GM23248 (cell line): Measurements from ENCODE around the gene TAF10. TPM values are rescaled to one million over a fixed set of nuclear protein-coding genes. Genes with fewer than 3 reads are reported as not detected.

Experiments
- DNase-seq: peaks from one replicate; pipeline ENCODE4 v3.0.0-alpha.2; 2015
- H2AFZ ChIP-seq: fragments of 200-600 bp; sonication (generic); 2 replicates; pipeline ENCODE4 v1.6.1; 2016; ENCODE audit warnings: antibody characterized with exemption
- H3F3A ChIP-seq: fragments of 200-600 bp; sonication (generic); 2 replicates; pipeline ENCODE4 v1.6.1; 2016; ENCODE audit warnings: mild to moderate bottlenecking, antibody characterized with exemption, mixed run types; ENCODE audit not compliant: insufficient read depth
- H3K27ac ChIP-seq: fragments of 200-600 bp; sonication (generic); 2 replicates; pipeline ENCODE4 v1.5.1; 2016; ENCODE audit warnings: mild to moderate bottlenecking
- H3K27me3 ChIP-seq: fragments of 200-600 bp; sonication (generic); replicated peaks from 2 replicates; pipeline ENCODE4 v1.6.1; 2016; ENCODE audit warnings: mild to moderate bottlenecking; ENCODE audit not compliant: insufficient read depth
- H3K36me3 ChIP-seq: fragments of 200-600 bp; sonication (generic); 2 replicates; pipeline ENCODE4 v1.6.1; 2016; ENCODE audit warnings: low read depth, mild to moderate bottlenecking
- H3K4me1 ChIP-seq: fragments of 200-600 bp; sonication (generic); 2 replicates; pipeline ENCODE4 v1.6.1; 2016; ENCODE audit warnings: mild to moderate bottlenecking; ENCODE audit not compliant: insufficient read depth
- H3K4me2 ChIP-seq: fragments of 200-600 bp; sonication (generic); one replicate; pipeline ENCODE4 v1.6.1; 2016; ENCODE audit warnings: mild to moderate bottlenecking; ENCODE audit not compliant: unreplicated experiment
- H3K4me3 ChIP-seq: fragments of 200-600 bp; sonication (generic); 2 replicates; pipeline ENCODE4 v1.5.1; 2016; ENCODE audit warnings: mild to moderate bottlenecking
- H3K79me2 ChIP-seq: fragments of 200-600 bp; sonication (generic); 2 replicates; pipeline ENCODE4 v1.6.1; 2016; ENCODE audit warnings: mild to moderate bottlenecking; ENCODE audit not compliant: insufficient read depth
- H3K9ac ChIP-seq: fragments of 200-600 bp; sonication (generic); 2 replicates; pipeline ENCODE4 v1.6.1; 2016; ENCODE audit warnings: mild to moderate bottlenecking
- H3K9me2 ChIP-seq: fragments of 200-600 bp; sonication (generic); 2 replicates; pipeline ENCODE4 v1.6.1; 2016; ENCODE audit warnings: mixed run types, mild to moderate bottlenecking, moderate library complexity; ENCODE audit not compliant: insufficient read depth
- H3K9me3 ChIP-seq: fragments of 200-600 bp; sonication (generic); one replicate; pipeline ENCODE4 v1.6.1; 2017; ENCODE audit warnings: low read depth
- H4K20me1 ChIP-seq: fragments of 200-600 bp; sonication (generic); 2 replicates; pipeline ENCODE4 v1.6.0; 2016; ENCODE audit not compliant: insufficient read depth
- EZH2 ChIP-seq: fragments of 200-600 bp; sonication (generic); IDR thresholded peaks from 2 replicates; pipeline ENCODE4 v1.6.1; 2018; ENCODE audit warnings: antibody characterized with exemption, mild to moderate bottlenecking; ENCODE audit not compliant: insufficient read depth, poor library complexity, severe bottlenecking
- EZH2phosphoT487 ChIP-seq: fragments of 200-600 bp; sonication (generic); IDR thresholded peaks from 2 replicates; pipeline ENCODE4 v1.6.1; 2018; ENCODE audit warnings: antibody characterized with exemption, moderate library complexity, mild to moderate bottlenecking, low read depth; ENCODE audit not compliant: insufficient read depth
- WGBS, 2 experiments: methylation state at CpG; one replicate each; pipeline ENCODE4 v1.1.6; 2015 to 2017; ENCODE audit warnings: low lambda C conversion rate in 2 of 2, low coverage in 1 of 2; ENCODE audit errors: missing lambda C conversion rate in 2 of 2; 5-methylcytosine and 5-hydroxymethylcytosine counted together
- in situ Hi-C: fragments of 300-500 bp; cut with MboI; formaldehyde crosslinking; loops from 2 replicates; pipeline ENCODE4 v1.15.0; 2020
- polyA plus RNA-seq: library from polyadenylated mRNA; unstranded; fragments of >200 nt; fragmentation: Nextera tagmentation; extraction: Ambion mirVana; gene quantifications from 2 replicates; pipeline ENCODE4 v1.2.1, GENCODE V29; 2016
- total RNA-seq: library from RNA; depleted of rRNA; stranded (reverse); fragments of >200 nt; shearing (Covaris generic); gene quantifications from 2 replicates; pipeline ENCODE4 v1.2.3, GENCODE V29; 2014; rRNA removed

Gene TAF10
- total and polyA plus RNA-seq, 2 experiments from 2014 or later: 67.9 to 172 TPM

GRCh38 chr11:6565325-6565724, 46.7 kb downstream of the TAF10 start:
- no peaks in the 10 kb centered on the region for H3F3A ChIP-seq
- no peak for DNase-seq
- H3K79me2 ChIP-seq: no peaks in the 10 kb centered on the region
- no peak overlapping the region for H2AFZ ChIP-seq
- no peak overlapping the region for H3K4me2 ChIP-seq
- H3K27ac ChIP-seq: no peak overlapping the region
- H3K4me3 ChIP-seq: no peak overlapping the region
- WGBS, 2 experiments: 79% methylated on average over 2 of the region's 2 CpGs
- in situ Hi-C loops: no loop called here
- no peaks in the 10 kb centered on the region for H3K9me2 ChIP-seq
- H3K27me3 ChIP-seq: no peaks in the 10 kb centered on the region
- no peak for TF ChIP-seq EZH2
- TF ChIP-seq EZH2phosphoT487: no peak
- H3K4me1 ChIP-seq: 0 out of 2 replicates have a peak, but pooled peaks cover 6% of the 10 kb centered on the region
- H4K20me1 ChIP-seq: no peaks in the 10 kb centered on the region
- H3K36me3 ChIP-seq: no peaks in the 10 kb centered on the region
- H3K9ac ChIP-seq: no peak overlapping the region
- H3K9me3 ChIP-seq: no peaks in the 10 kb centered on the region

GRCh38 chr11:6563667-6564066, 48.3 kb downstream of the TAF10 start:
- in situ Hi-C loops: no loop called here
- H3K9me3 ChIP-seq: no peaks in the 10 kb centered on the region

GRCh38 chr11:6563121-6563619, 48.8 kb downstream of the TAF10 start:
- no peaks in the 10 kb centered on the region for H3K79me2 ChIP-seq
- H3K4me3 ChIP-seq: no peak overlapping the region
- no peak overlapping the region for H3K9ac ChIP-seq
- H3K27ac ChIP-seq: no peak overlapping the region
- no peaks in the 10 kb centered on the region for H3K27me3 ChIP-seq
- TF ChIP-seq EZH2phosphoT487 (no peak), EZH2 (no peak)
- no peaks in the 10 kb centered on the region for H3K36me3 ChIP-seq
- no peak for DNase-seq
- in situ Hi-C loops: no loop called here
- no peaks in the 10 kb centered on the region for H3F3A ChIP-seq
- H3K4me2 ChIP-seq: no peak overlapping the region
- H3K9me2 ChIP-seq: no peaks in the 10 kb centered on the region
- 0 out of 2 replicates have a peak, but pooled peaks cover under 1% of the 10 kb centered on the region for H3K4me1 ChIP-seq
- H4K20me1 ChIP-seq: no peaks in the 10 kb centered on the region
- WGBS, 2 experiments: 98 to 99% methylated on average over 4 of the region's 4 CpGs
- no peaks in the 10 kb centered on the region for H3K9me3 ChIP-seq
- H2AFZ ChIP-seq: no peak overlapping the region

More at GRCh38 chr11:6563667-6564066, 48.3 kb downstream of the TAF10 start:
- no peaks in the 10 kb centered on the region for H3K36me3 ChIP-seq
- WGBS, 2 experiments: 72 to 74% methylated on average over 9 to 10 of the region's 10 CpGs
- no peak overlapping the region for H3K4me2 ChIP-seq
- DNase-seq: no peak
- H3K27ac ChIP-seq: no peak overlapping the region
- H3K9me2 ChIP-seq: no peaks in the 10 kb centered on the region
- H2AFZ ChIP-seq: no peak overlapping the region
- no peaks in the 10 kb centered on the region for H3K79me2 ChIP-seq
- 0 out of 2 replicates have a peak, but pooled peaks cover 6% of the 10 kb centered on the region for H3K4me1 ChIP-seq
- H3K27me3 ChIP-seq: no peaks in the 10 kb centered on the region
- H3K4me3 ChIP-seq: no peak overlapping the region
- no peaks in the 10 kb centered on the region for H4K20me1 ChIP-seq
- no peaks in the 10 kb centered on the region for H3F3A ChIP-seq
- TF ChIP-seq EZH2 (no peak), EZH2phosphoT487 (no peak)
- H3K9ac ChIP-seq: no peak overlapping the region

GRCh38 chr11:6561288-6561687, 50.7 kb downstream of the TAF10 start:
- H3F3A ChIP-seq: no peaks in the 10 kb centered on the region
- WGBS, 2 experiments: 88 to 89% methylated on average over 3 of the region's 3 CpGs
- no peak for DNase-seq
- H3K4me2 ChIP-seq: no peak overlapping the region
- no peaks in the 10 kb centered on the region for H3K9me3 ChIP-seq
- no peaks in the 10 kb centered on the region for H3K36me3 ChIP-seq
- no peak overlapping the region for H2AFZ ChIP-seq
- H3K4me3 ChIP-seq: no peak overlapping the region
- H3K27ac ChIP-seq: no peak overlapping the region
- no peak overlapping the region for H3K9ac ChIP-seq
- H4K20me1 ChIP-seq: no peaks in the 10 kb centered on the region
- no peaks in the 10 kb centered on the region for H3K79me2 ChIP-seq
- no peak for TF ChIP-seq EZH2
- TF ChIP-seq EZH2phosphoT487: no peak
- H3K27me3 ChIP-seq: no peaks in the 10 kb centered on the region
- in situ Hi-C loops: no loop called here
- no peaks in the 10 kb centered on the region for H3K4me1 ChIP-seq
- H3K9me2 ChIP-seq: no peaks in the 10 kb centered on the region

Other genes starting within 250 kb of the TAF10 start
- gene SMPD1, start 221.7 kb downstream of the TAF10 start, total RNA-seq: 70.1 and 87.8 TPM in 2 replicates
- 67.9 and 72.3 TPM in 2 replicates for gene SMPD1, start 221.7 kb downstream of the TAF10 start, polyA plus RNA-seq
- gene APBB1, start 193.1 kb downstream of the TAF10 start, total RNA-seq: 43.8 and 46.2 TPM in 2 replicates
- 42.3 and 43.1 TPM in 2 replicates for gene APBB1, start 193.1 kb downstream of the TAF10 start, polyA plus RNA-seq
- gene HPX, start 171.2 kb downstream of the TAF10 start, total RNA-seq: 0.22 and 1.1 TPM in 2 replicates
- gene HPX, start 171.2 kb downstream of the TAF10 start, polyA plus RNA-seq: 0.43 and 0.46 TPM in 2 replicates
- 20.5 and 29.9 TPM in 2 replicates for gene TRIM3, start 138.3 kb downstream of the TAF10 start, total RNA-seq
- gene TRIM3, start 138.3 kb downstream of the TAF10 start, polyA plus RNA-seq: 15.2 and 17.1 TPM in 2 replicates
- 69.5 and 75.0 TPM in 2 replicates for gene ARFIP2, start 130.9 kb downstream of the TAF10 start, total RNA-seq
- gene ARFIP2, start 130.9 kb downstream of the TAF10 start, polyA plus RNA-seq: 56.6 and 57.9 TPM in 2 replicates
- gene TIMM10B, start 130.7 kb downstream of the TAF10 start, total RNA-seq: 31.7 and 43.8 TPM in 2 replicates
- gene TIMM10B, start 130.7 kb downstream of the TAF10 start, polyA plus RNA-seq: 35.0 and 35.4 TPM in 2 replicates
- 2.2 and 4.6 TPM in 2 replicates for gene DNHD1, start 114.9 kb downstream of the TAF10 start, total RNA-seq
- 1.1 and 1.2 TPM in 2 replicates for gene DNHD1, start 114.9 kb downstream of the TAF10 start, polyA plus RNA-seq
- 8.5 and 12.6 TPM in 2 replicates for gene RRP8, start 8.6 kb downstream of the TAF10 start, total RNA-seq
- 21.3 and 24.4 TPM in 2 replicates for gene RRP8, start 8.6 kb downstream of the TAF10 start, polyA plus RNA-seq
- 211 and 242 TPM in 2 replicates for gene ILK, start 8.4 kb downstream of the TAF10 start, total RNA-seq
- 256 and 264 TPM in 2 replicates for gene ILK, start 8.4 kb downstream of the TAF10 start, polyA plus RNA-seq
- 37.6 and 47.6 TPM in 2 replicates for gene TPP1, start 7.2 kb upstream of the TAF10 start, total RNA-seq
- gene TPP1, start 7.2 kb upstream of the TAF10 start, polyA plus RNA-seq: 65.2 and 66.3 TPM in 2 replicates
- gene DCHS1, start 43.6 kb upstream of the TAF10 start, total RNA-seq: 5.8 and 6.4 TPM in 2 replicates
- gene DCHS1, start 43.6 kb upstream of the TAF10 start, polyA plus RNA-seq: 0.86 and 1.1 TPM in 2 replicates
- 53.5 and 104 TPM in 2 replicates for gene MRPL17, start 71.1 kb upstream of the TAF10 start, total RNA-seq
- gene MRPL17, start 71.1 kb upstream of the TAF10 start, polyA plus RNA-seq: 107 and 114 TPM in 2 replicates
- gene OR2AG2, start 159.8 kb upstream of the TAF10 start, total RNA-seq: 0.22 and 0.25 TPM in 2 replicates
- gene OR2AG2, start 159.8 kb upstream of the TAF10 start, polyA plus RNA-seq: not detected in 2 replicates
- not detected in 2 replicates for gene OR2AG1, start 170.8 kb upstream of the TAF10 start, total RNA-seq
- gene OR2AG1, start 170.8 kb upstream of the TAF10 start, polyA plus RNA-seq: not detected in 2 replicates
- gene OR6A2, start 187.5 kb upstream of the TAF10 start, total RNA-seq: not detected in 2 replicates
- gene OR6A2, start 187.5 kb upstream of the TAF10 start, polyA plus RNA-seq: not detected in 2 replicates
- not detected in 2 replicates for gene OR10A5, start 233.5 kb upstream of the TAF10 start, total RNA-seq
- gene OR10A5, start 233.5 kb upstream of the TAF10 start, polyA plus RNA-seq: not detected in 2 replicates